K562 (cell line): Measurements from ENCODE around the gene GRWD1. TPM values are rescaled to one million over a fixed set of nuclear protein-coding genes. Genes with fewer than 3 reads are reported as not detected.

Experiments used
- CHD7 ChIP-seq: fragments of 200-600 bp; sonication (generic); IDR thresholded peaks from one replicate; pipeline ENCODE4 v1.6.1; 2012; ENCODE audit warnings: mild to moderate bottlenecking, low read depth, low read length, inconsistent platforms
- CREM ChIP-seq: IDR thresholded peaks from 2 replicates; pipeline ENCODE4 v1.6.1; 2014; ENCODE audit warnings: antibody characterized with exemption, low read depth
- REST ChIP-seq, 2 experiments: fragments of 450-650 bp; formaldehyde crosslinking in 1 of 2; IDR thresholded peaks; 2 replicates each; pipeline versions ENCODE4 v1.4.0 to v1.6.1; 2014 to 2020; ENCODE audit warnings: mild to moderate bottlenecking in 2 of 2, borderline replicate concordance in 1 of 2, low read depth in 1 of 2
- polyA plus RNA-seq, 8 experiments: library from polyadenylated mRNA; depleted of rRNA in 4 of 8; stranded (reverse) in 5 of 8; unstranded in 3 of 8; fragments of >200 nt; fragmentation: Nextera tagmentation in 2 of 8; fragmentation: Illumina TruSeq in 1 of 8; extraction: Ambion mirVana in 2 of 8; extraction: Trizol in 1 of 8; gene quantifications; 2 replicates each; pipeline versions ENCODE4 v1.2.1 to v1.2.3, GENCODE V29; 2011 to 2014; ENCODE audit warnings: inconsistent platforms in 1 of 8, missing spikeins in 1 of 8
- total RNA-seq, 7 experiments: library from RNA; depleted of rRNA in 6 of 7; stranded (reverse); fragments of >200 nt in 6 of 7; fragmentation: Illumina TruSeq in 2 of 7; extraction: Trizol in 2 of 7; gene quantifications; 2 replicates each; pipeline versions ENCODE4 v1.2.1 to v1.2.3, GENCODE V29; 2011 to 2021; ENCODE audit warnings: low replicate concordance in 1 of 7

Gene GRWD1
- total and polyA plus RNA-seq, 9 of the 15 experiments (the other 6 are each of a cell fraction or from before 2014, with no cell fraction given) = 1.5 to 87.2 (median 24.5) TPM

GRCh38 chr19:48418317-48419064, 27.3 kb upstream of the GRWD1 start (continued):
- TF ChIP-seq REST (IDR thresholded peaks at IDR 0.05; ENCODE audit: borderline replicate concordance) (peak; percentile 13; the same call in 1 of the 2 replicates), REST (CRISPR knock-in tag; IDR thresholded peaks at IDR 0.05; ENCODE audit: low read depth) (no peak), CREM (peak; percentile 51), CHD7 (no peak)
